H4 (cell line): ENCODE measurements around the gene RAPGEF2. TPM values are rescaled to one million over a fixed set of nuclear protein-coding genes. Genes with fewer than 3 reads are reported as not detected.
"Not testable (repeated sequence)": the region's sequence is repeated elsewhere in the genome, so short reads cannot be mapped to it uniquely, and the experiment has no call there.

Source experiments
- DNase-seq: peaks from one replicate; pipeline ENCODE4 v3.0.0-alpha.2; 2015; ENCODE audit warnings: low spot score
- total RNA-seq: library from RNA; depleted of rRNA; stranded (reverse); fragments of >200 nt; shearing (Covaris generic); gene quantifications from 2 replicates; pipeline ENCODE4 v1.2.3, GENCODE V29; 2014

Gene RAPGEF2
- total RNA-seq, 1 experiment from 2014 or later = 17.5 TPM

- DNase-seq = no peak
These were observed 4.3 kb upstream of the RAPGEF2 start for GRCh38 chr4:159098482-159099127.

GRCh38 chr4:159101988-159102621 is 774 bp upstream of the RAPGEF2 start:
- no peak for DNase-seq

GRCh38 chr4:159103384-159103990 is 608 bp downstream of the RAPGEF2 start:
- peak; percentile 5 for DNase-seq

GRCh38 chr4:159104694-159105414 is 2.0 kb downstream of the RAPGEF2 start:
- DNase-seq = peak; percentile 10

GRCh38 chr4:159105761-159106243 is 2.9 kb downstream of the RAPGEF2 start:
- DNase-seq = peak; percentile 8

GRCh38 chr4:159106636-159107035 is 3.8 kb downstream of the RAPGEF2 start:
- DNase-seq = no peak

GRCh38 chr4:159107203-159107925 is 4.5 kb downstream of the RAPGEF2 start:
- no peak for DNase-seq

- DNase-seq = no peak
These were observed 5.2 kb downstream of the RAPGEF2 start for GRCh38 chr4:159108124-159108523.

GRCh38 chr4:159110961-159111360 is 8.1 kb downstream of the RAPGEF2 start:
- DNase-seq = no peak

- no peak for DNase-seq
These were observed 8.5 kb downstream of the RAPGEF2 start for GRCh38 chr4:159111416-159111815.

GRCh38 chr4:159113366-159113765 is 10.5 kb downstream of the RAPGEF2 start:
- DNase-seq = not testable (repeated sequence)

GRCh38 chr4:159116098-159116497 is 13.2 kb downstream of the RAPGEF2 start:
- not testable (repeated sequence) for DNase-seq

GRCh38 chr4:159116693-159117092 is 13.8 kb downstream of the RAPGEF2 start:
- not testable (repeated sequence) for DNase-seq

- no peak for DNase-seq
These were observed 14.7 kb downstream of the RAPGEF2 start for GRCh38 chr4:159117564-159117963.

GRCh38 chr4:159117968-159118367 is 15.1 kb downstream of the RAPGEF2 start:
- no peak for DNase-seq

- no peak for DNase-seq
These were observed 18.5 kb downstream of the RAPGEF2 start for GRCh38 chr4:159121371-159121770.

- DNase-seq = no peak
These were observed 23.8 kb downstream of the RAPGEF2 start for GRCh38 chr4:159126716-159127115.

- DNase-seq = no peak
These were observed 25.1 kb downstream of the RAPGEF2 start for GRCh38 chr4:159127745-159128518.

- no peak for DNase-seq
These were observed 27.1 kb downstream of the RAPGEF2 start for GRCh38 chr4:159129814-159130550.

- no peak for DNase-seq
These were observed 28.7 kb downstream of the RAPGEF2 start for GRCh38 chr4:159131564-159131963.
